Caki2 (cell line): ENCODE measurements around the gene APOC1. TPM values are rescaled to one million over a fixed set of nuclear protein-coding genes. Genes with fewer than 3 reads are reported as not detected.

ENCODE experiments used
- DNase-seq: peaks from one replicate; pipeline ENCODE4 v3.0.0-alpha.2; 2015; ENCODE audit warnings: low read depth
- in situ Hi-C: cut with HindIII; loops from 2 replicates; pipeline ENCODE4 v1.10.0; 2016; ENCODE audit warnings: low sequenced_read_pairs, low pct_unique_long_range_greater_than_20kb, mixed read lengths
- total RNA-seq: library from RNA; depleted of rRNA; stranded (reverse); fragments of >200 nt; shearing (Covaris generic); gene quantifications from 2 replicates; pipeline ENCODE4 v1.2.3, GENCODE V29; 2014; ENCODE audit warnings: low replicate concordance

Gene APOC1
- total RNA-seq, 1 experiment from 2014 or later, result 6.1 TPM

DNA sequence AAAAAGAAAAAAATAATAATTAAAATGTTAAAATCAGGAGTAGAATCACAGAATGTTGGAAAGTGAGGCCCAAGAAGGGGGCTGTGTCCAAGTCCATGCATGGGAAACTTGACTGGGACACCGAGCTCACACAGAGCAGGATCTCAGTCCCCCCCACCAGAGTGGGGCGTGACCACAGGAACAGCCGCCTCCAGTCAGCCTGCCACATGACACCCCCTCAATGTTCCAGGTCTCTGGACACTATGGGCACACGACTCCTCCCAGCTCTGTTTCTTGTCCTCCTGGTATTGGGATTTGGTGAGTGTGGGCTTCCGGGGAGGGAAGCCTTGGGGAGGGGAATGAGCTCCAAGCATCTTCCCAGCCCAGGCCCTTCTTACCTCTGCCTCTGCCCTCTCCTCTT lies 33.8 kb downstream of the APOC1 start:
- DNase-seq, result no peak
- in situ Hi-C loops, result no loop called here

DNA sequence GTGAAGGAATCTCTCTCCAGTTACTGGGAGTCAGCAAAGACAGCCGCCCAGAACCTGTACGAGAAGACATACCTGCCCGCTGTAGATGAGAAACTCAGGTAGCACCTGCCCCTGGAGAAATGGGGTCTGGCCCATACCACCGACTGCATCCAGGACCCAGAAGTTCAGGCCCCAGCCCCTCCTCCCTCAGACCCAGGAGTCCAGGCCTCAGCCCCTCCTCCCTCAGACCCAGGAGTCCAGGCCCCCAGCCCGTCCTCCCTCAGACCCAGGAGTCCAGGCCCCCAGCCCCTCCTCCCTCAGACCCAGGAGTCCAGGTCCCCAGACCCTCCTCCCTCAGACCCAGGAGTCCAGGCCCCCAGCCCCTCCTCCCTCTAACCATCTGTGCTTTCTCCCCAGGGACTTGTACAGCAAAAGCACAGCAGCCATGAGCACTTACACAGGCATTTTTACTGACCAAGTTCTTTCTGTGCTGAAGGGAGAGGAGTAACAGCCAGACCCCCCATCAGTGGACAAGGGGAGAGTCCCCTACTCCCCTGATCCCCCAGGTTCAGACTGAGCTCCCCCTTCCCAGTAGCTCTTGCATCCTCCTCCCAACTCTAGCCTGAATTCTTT lies 34.5 kb downstream of the APOC1 start:
- DNase-seq, result no peak
- in situ Hi-C loops, result no loop called here

DNA sequence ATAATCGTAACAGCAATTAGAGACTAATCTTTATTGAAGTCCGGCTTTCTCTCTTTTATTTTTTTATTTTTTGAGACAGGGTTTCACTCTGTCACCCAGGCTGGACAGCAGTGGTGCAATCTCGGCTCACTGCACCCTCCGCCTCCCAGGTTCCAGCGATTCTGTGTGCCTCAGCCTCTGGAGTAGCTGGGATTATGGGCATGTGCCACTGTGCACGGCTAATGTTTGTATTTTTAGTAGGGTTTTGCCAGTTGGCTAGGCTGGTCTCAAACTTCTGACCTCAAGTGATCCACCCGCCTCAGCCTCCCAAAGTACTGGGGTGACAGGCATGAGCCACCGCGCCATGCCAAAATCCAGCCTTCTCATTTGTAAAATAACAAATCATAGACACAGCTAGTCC lies 35.1 kb downstream of the APOC1 start:
- in situ Hi-C loops, result no loop called here
- DNase-seq, result no peak

DNA sequence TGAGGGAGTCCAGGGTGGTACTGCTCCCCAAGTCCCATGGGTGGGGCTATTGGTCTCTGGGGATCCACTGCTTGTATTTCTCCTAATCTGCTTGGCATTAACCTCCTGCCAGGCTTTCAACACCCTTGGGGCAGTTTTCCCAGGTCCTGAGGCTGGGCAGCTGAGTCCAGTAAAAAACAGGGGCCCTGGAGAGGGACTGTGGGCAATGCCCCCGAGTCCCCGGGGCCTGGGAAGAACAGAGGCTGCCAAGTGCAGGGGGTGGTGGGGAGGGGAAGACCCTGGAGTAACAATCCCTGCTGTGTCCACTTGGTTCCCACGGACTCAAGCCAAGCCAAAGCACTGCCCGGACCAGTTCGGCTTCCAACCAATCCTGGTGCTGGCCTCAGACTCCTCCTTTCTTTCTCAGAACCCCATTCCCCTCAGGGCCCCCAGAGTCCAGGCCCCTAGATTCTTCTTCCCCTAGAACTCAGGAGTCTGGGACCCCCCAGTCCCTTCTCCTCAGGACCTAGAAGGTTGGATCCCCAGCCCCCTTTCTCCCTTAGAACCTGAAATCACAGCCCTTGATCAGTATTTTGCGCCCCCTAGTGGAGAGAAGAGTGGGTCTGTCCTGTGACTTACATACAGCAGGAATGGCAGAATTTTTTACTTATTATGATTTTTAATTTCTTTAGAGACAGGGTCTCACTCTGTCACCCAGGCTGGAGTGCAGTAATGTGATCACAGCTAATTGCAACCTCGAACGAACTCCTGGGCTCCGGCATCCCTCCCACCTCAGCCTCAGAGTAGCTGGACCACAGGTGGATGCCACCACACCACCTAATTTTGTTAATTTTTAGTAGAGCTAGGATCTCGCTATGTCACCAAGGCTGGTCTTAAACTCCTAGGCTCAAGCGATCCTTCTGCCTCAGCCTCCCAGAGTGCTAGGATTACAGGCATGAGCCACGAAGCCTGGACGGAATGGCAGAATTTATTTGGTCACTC lies 37.1 kb downstream of the APOC1 start:
- in situ Hi-C loops, result no loop called here

DNA sequence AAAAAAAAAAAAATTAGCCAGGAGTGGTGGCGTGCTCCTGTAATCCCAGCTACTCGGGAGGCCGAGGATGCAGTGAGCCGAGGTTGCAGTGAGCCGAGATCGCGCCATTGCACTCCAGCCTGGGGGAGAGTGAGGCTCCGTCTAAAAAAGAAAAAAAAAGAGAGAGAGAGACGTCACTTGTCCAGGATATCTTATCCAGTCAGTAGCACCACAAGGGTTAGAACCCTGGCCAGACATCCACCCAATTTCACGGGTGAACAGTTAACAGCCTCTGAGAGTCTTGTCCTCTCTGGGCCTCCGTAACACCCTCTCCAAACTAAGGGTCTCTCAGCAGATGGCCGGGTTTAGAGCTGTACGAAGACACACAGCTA lies 39.9 kb downstream of the APOC1 start:
- in situ Hi-C loops, result no loop called here

More for the DNA sequence above, 37.1 kb downstream of the APOC1 start:
- DNase-seq, result peak; percentile 60

DNA sequence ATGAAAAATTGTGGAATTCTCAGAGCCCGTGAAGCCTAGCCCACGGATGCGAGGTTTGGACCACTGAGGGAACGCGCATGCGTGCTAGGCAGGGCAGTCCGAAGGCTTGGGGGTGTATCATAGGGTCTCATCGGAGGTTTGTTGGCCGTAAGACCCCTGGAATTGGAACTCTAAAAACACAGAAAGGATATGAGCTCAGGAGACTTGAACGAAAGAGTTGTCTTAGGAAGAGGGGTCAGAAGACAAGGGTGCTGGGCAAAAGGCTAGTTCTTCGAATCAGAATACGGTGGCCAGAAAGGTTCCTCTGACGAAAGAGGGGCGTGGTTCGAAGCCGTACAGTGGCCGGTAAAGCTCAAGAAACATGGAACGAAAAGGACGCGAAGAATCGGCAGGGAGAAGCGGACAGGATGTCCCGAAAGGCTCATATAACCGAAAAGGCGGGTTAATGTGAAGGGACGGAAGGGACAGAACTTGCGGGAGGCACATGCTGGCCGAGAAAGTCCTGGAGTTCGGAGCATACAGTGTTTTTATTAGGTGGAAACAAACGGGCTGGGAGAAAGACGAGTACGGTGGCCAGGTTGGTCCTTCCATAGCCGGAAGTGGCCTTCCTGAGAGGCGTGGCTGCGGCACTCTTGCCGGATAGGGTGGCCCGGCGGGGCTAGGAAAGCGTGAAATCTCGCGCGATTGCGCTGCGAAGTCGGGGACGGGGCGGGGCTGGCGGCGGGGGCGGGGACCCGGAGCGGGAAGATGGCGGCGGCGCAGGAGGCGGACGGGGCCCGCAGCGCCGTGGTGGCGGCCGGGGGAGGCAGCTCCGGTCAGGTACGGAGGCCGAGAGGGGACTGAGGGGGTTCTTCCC lies 40.5 kb downstream of the APOC1 start, which contains the start of gene CLPTM1:
Gene CLPTM1 (plus strand): TSS at position 732 of the 856 bp plus-strand sequence. CDS start 16 bp downstream, at position 748.
- in situ Hi-C loops, result no loop called here

More for the DNA sequence above, 39.9 kb downstream of the APOC1 start:
- no peak for DNase-seq

DNA sequence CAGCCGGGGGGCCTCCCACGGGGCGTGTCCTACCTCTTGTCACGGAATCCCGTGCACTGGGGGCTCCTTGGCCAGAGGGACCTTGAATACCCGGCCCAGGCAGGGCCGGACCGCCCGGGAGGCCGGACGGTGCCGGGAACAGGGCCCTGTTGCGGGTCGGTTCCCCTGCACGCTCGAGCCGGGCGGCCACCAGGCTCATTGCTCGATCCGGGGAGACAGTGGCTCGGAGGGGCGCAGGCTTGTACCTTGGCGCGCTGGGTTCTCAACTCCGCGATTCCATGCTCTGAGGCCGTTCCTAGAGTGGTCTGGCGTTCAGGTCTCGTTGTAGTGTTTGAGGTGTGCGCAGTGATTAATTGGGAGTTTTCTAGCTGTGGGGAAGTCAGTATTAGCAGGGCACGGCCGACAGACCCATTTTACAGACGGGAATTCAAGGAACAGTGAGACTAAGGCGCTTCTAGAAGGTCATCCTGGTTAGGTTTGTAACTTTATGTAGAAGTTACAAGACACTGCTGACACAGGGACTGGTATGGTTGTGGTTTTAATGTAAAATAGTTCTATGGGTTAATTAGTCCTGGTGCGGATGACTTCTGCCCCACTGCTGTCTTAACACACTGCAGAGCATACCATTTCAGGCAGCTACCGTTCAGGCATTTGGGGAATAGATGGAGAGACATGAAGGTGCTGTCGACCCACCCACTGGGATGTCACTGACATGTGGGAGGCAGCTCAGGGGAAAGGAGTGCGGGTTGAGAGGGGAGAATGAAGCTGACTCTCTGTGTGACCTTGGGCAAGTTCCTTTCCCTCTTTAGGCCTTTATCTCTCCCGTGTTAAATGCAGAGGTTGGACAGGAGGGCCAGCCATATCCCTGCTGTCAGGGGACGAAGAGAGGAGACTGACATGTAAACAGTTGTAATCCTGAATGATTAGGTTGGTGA lies 41.4 kb downstream of the APOC1 start:
- no peak for DNase-seq
- in situ Hi-C loops, result no loop called here

More for the DNA sequence above, 40.5 kb downstream of the APOC1 start, which contains the start of gene CLPTM1:
- DNase-seq, result peak; percentile 98

DNA sequence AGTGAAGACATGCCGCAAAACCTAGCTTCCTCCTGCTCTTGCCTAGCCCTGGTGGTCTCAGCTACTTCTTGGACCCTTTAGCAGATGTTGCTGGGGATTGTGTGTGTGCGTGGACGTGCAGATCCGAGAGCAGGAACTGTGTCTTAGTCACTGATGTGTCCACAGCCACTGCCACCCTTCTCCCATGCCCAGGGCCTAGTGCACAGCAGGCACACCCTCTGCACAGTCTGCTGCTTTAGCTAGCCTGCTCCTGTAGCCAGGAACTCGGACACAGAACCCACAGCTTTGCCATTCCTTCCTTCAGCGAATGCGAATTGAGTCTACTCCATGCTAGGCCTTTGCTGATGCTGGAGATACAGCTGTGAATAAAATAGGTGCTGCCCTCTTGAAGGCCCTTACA lies 43.1 kb downstream of the APOC1 start:
- no peak for DNase-seq
- in situ Hi-C loops, result no loop called here

DNA sequence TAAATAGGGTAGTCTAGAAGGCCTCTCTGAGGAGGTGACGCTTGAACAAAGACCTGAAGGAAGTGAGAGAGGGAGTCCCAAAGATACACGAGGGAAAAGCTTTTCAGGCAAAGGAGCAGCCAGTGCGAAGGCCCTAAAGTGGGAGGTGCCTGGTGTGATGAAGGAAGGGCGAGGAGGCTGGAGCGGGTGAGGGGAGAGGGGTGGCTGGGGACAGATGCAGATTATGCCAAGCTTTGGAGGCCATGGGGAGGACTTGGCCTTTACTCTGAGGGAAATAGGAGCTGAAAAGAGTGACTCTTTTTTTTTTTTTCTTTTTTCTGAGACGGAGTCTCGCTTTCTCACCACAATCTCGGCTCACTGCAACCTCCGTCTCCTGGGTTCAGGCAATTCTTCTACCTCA lies 43.7 kb downstream of the APOC1 start:
- no peak for DNase-seq
- in situ Hi-C loops, result no loop called here

DNA sequence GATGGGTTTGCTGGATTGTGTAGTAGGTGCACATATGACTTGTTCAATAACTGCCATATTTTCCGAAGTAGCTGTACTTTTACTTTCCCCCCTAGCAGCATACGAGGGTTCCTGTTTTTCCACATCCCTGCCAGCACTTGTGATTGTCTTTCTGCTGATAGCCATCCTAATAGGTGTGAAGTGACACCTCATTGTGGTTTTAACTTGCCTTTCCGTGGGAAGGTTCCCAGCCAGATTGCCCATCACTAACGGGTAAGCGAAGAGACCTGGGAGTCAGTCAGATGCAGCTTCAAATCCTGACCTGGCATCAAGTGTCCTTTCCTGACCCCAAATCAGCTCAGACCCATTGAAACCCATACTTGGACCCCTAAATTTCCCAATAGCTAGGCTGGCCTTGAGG lies 45.3 kb downstream of the APOC1 start:
- DNase-seq, result no peak
- in situ Hi-C loops, result no loop called here

DNA sequence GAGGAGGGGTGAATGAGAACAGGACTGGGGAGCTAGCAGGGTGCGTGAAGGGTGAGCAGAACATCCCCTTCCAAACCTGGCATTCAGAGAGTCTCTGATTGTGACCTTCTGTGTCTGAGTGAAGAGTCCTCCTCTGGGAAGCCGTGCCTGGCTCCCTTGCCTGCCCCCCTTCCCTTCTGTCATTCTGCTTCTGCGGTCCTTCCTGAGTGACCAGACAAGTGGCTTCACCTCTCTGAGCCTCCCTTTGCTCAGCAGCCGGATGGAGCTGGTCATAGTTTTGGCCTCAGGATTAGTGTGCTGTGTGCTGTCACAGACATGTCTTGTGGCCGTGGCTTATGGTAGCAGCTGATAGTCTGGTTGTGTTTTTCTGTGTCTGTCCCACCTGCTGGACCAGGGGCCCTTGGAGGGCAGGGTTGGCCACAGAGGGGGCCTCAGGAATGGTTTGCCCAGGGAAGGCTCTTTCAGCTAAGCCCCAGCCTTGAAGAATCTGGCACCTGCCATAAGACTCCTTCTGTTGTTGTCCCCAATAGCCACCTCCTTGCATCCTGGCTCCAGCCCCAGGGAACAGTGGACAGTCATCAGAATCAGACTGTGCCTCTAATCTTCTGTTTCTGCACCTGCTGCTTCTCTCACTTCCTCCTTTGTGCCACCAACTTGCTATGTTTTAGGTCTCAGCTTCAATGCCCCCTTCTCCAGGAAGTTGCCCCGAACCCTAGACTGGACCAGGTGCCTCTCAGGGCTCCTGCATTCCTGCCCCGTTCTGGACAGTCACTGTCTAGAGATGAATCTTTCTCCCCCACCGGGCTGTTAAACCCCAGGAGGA lies 46.7 kb downstream of the APOC1 start:
- in situ Hi-C loops, result no loop called here
- DNase-seq, result no peak

DNA sequence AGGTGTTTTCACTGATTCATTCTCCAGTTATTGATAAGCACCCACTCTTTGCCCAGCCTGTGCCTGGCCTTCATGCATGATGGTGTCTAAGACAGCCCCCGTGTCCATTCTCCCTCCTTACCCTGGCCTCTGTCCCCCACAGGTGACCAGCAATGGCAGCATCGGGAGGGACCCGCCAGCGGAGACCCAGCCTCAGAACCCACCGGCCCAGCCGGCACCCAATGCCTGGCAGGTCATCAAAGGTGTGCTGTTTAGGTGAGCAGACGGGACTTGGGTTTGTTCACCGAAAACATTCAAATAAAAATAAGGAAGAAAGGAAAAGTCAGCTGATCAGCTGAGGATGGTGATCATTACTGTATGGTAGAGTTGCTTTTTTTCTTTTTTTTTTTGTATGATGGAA lies 47.4 kb downstream of the APOC1 start:
- in situ Hi-C loops, result no loop called here
- no peak for DNase-seq

DNA sequence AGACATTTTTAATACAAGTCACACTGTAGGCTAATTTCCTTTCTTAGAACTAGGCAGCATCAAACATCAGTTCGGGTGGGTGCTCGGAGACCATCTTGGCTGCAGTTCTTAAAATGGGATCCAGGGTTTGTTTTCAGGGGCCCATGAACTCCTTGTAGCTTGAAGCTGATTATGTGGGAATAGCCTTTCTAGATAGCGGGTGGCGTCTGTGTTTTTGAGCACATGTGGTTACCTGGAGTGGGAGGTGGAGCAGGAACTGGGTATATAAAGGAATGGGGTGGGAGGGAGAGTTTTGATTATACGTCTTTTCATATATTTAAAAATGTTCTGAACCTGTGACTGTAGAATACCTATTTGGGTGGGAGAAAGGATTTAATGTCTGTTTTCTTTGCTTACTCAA lies 53.7 kb downstream of the APOC1 start:
- in situ Hi-C loops, result no loop called here
- DNase-seq, result no peak

DNA sequence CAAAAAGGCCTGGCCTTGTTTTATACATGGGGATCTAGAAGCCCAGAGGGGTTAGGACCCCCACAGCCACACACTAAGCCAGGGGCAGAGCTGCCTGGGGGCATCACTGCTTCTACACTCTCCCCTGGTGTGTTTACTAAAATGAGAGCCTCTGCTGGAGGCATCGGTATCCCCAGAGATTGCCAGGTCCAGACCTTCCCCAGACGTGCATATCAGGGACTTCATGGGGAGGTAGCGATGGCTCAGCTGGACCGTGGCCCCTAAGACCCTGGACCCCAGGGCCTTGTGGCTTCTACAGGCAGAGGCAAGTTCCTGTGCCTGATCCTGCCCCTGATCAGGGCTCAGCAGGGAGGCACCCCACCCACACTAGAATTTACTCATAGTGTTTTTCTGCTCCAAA lies 54.3 kb downstream of the APOC1 start:
- no peak for DNase-seq
- in situ Hi-C loops, result no loop called here
